Measurements from ENCODE around the gene PIGBOS1. TPM values are rescaled to one million over a fixed set of nuclear protein-coding genes. Genes with fewer than 3 reads are reported as not detected.
"Not testable (repeated sequence)": the region's sequence is repeated elsewhere in the genome, so short reads cannot be mapped to it uniquely, and the experiment has no call there.

The PIGBOS1 gene
- total and polyA plus RNA-seq, 4 donors, result 4.7 to 14.3 (median 7.2) TPM

DNA sequence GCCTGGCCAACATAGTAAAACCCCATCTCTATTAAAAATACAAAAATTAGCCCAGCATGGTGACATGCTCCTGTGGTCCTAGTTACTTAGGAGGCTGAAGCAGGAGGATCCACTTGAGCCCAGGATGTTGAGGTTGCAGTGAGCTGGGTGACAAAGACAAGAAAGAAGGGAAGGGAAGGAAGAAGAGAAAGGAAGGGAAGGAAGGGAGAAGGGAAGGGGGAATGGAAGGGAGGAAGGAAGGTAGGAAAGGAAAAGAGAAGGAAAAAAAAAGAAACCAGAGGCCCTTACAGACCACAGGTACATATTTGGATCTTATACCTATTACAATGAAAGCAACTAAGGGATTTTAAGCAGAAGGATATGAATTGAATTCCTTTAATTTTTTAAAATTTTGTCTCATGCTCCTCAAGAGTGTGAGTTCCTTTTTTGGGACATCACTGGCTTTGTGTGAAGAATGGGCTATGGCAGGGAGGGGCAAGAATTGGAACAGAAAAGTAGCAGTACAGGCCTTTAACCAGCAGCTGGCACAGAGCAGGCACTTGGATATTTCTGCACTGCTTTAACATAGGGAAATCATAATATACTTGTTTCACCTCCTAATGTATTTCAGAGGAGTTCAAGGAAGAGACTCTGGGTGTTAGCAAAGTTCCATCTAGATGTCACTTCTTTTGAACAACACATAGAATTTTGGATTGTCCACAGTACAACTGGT lies 37.2 kb downstream of the PIGBOS1 start:
- Histone ChIP-seq H3K27ac (ENCODE audit: low read depth in 1 of 2, low read length in 2 of 2) (peak overlapping the region in 1 of 2 donors; percentile 19), H3K9me3 (ENCODE audit: control insufficient read depth in 4 of 4, low read length in 3 of 4) (no peaks in the 10 kb centered on the region), H3K36me3 (ENCODE audit: control insufficient read depth in 4 of 4, insufficient read depth in 3 of 4, low read depth in 1 of 4, low read length in 3 of 4) (no peaks in the 10 kb centered on the region), H3K4me1 (ENCODE audit: control insufficient read depth in 4 of 4, insufficient read depth in 4 of 4, low read length in 3 of 4) (peaks cover 0 to 6% (median 2%) of the 10 kb centered on the region in 4 donors), H3K4me3 (ENCODE audit: low read depth in 1 of 3, low read length in 3 of 3) (no peak overlapping the region), H3K9ac (ENCODE audit: low read depth in 1 of 2, low read length in 2 of 2) (no peak overlapping the region), H3K27me3 (ENCODE audit: control insufficient read depth in 4 of 4, insufficient read depth in 4 of 4, low read length in 3 of 4) (no peaks in the 10 kb centered on the region)
- TF ChIP-seq TAF1 (conservative IDR thresholded peaks at IDR 0.05), result no peak
- TF ChIP-seq FOXA2 (IDR thresholded peaks at IDR 0.05), result no peak
- no peak for TF ChIP-seq NR2F2 (IDR thresholded peaks at IDR 0.05)
- TF ChIP-seq, protein P1, sequence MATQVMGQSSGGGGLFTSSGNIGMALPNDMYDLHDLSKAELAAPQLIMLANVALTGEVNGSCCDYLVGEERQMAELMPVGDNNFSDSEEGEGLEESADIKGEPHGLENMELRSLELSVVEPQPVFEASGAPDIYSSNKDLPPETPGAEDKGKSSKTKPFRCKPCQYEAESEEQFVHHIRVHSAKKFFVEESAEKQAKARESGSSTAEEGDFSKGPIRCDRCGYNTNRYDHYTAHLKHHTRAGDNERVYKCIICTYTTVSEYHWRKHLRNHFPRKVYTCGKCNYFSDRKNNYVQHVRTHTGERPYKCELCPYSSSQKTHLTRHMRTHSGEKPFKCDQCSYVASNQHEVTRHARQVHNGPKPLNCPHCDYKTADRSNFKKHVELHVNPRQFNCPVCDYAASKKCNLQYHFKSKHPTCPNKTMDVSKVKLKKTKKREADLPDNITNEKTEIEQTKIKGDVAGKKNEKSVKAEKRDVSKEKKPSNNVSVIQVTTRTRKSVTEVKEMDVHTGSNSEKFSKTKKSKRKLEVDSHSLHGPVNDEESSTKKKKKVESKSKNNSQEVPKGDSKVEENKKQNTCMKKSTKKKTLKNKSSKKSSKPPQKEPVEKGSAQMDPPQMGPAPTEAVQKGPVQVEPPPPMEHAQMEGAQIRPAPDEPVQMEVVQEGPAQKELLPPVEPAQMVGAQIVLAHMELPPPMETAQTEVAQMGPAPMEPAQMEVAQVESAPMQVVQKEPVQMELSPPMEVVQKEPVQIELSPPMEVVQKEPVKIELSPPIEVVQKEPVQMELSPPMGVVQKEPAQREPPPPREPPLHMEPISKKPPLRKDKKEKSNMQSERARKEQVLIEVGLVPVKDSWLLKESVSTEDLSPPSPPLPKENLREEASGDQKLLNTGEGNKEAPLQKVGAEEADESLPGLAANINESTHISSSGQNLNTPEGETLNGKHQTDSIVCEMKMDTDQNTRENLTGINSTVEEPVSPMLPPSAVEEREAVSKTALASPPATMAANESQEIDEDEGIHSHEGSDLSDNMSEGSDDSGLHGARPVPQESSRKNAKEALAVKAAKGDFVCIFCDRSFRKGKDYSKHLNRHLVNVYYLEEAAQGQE (IDR thresholded peaks at IDR 0.05), result no peak
- TF ChIP-seq FOXA1 (IDR thresholded peaks at IDR 0.05), result no peak
- no peak for TF ChIP-seq EGR1 (IDR thresholded peaks at IDR 0.05; ENCODE audit: low read depth in 2 of 2)
- TF ChIP-seq, protein P2, sequence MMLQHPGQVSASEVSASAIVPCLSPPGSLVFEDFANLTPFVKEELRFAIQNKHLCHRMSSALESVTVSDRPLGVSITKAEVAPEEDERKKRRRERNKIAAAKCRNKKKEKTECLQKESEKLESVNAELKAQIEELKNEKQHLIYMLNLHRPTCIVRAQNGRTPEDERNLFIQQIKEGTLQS (IDR thresholded peaks at IDR 0.05), result no peak
- TF ChIP-seq, protein P3, sequence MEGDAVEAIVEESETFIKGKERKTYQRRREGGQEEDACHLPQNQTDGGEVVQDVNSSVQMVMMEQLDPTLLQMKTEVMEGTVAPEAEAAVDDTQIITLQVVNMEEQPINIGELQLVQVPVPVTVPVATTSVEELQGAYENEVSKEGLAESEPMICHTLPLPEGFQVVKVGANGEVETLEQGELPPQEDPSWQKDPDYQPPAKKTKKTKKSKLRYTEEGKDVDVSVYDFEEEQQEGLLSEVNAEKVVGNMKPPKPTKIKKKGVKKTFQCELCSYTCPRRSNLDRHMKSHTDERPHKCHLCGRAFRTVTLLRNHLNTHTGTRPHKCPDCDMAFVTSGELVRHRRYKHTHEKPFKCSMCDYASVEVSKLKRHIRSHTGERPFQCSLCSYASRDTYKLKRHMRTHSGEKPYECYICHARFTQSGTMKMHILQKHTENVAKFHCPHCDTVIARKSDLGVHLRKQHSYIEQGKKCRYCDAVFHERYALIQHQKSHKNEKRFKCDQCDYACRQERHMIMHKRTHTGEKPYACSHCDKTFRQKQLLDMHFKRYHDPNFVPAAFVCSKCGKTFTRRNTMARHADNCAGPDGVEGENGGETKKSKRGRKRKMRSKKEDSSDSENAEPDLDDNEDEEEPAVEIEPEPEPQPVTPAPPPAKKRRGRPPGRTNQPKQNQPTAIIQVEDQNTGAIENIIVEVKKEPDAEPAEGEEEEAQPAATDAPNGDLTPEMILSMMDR (IDR thresholded peaks at IDR 0.05; ENCODE audit: low read depth, low read length, missing input control), result no peak
- no peak for TF ChIP-seq GABPA (IDR thresholded peaks at IDR 0.05 in 1 of 2, conservative IDR thresholded peaks at IDR 0.05 in 1 of 2)
- no peak for TF ChIP-seq JUND (IDR thresholded peaks at IDR 0.05)
- TF ChIP-seq SP1 (IDR thresholded peaks at IDR 0.05), result no peak
- TF ChIP-seq RXRA (IDR thresholded peaks at IDR 0.05), result no peak
- TF ChIP-seq HNF4A (conservative IDR thresholded peaks at IDR 0.05), result no peak
- TF ChIP-seq RAD21 (IDR thresholded peaks at IDR 0.05), result no peak
- TF ChIP-seq HNF4G (IDR thresholded peaks at IDR 0.05), result no peak
- TF ChIP-seq, protein P4, sequence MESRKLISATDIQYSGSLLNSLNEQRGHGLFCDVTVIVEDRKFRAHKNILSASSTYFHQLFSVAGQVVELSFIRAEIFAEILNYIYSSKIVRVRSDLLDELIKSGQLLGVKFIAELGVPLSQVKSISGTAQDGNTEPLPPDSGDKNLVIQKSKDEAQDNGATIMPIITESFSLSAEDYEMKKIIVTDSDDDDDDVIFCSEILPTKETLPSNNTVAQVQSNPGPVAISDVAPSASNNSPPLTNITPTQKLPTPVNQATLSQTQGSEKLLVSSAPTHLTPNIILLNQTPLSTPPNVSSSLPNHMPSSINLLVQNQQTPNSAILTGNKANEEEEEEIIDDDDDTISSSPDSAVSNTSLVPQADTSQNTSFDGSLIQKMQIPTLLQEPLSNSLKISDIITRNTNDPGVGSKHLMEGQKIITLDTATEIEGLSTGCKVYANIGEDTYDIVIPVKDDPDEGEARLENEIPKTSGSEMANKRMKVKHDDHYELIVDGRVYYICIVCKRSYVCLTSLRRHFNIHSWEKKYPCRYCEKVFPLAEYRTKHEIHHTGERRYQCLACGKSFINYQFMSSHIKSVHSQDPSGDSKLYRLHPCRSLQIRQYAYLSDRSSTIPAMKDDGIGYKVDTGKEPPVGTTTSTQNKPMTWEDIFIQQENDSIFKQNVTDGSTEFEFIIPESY (IDR thresholded peaks at IDR 0.05), result no peak
- TF ChIP-seq, protein P5, sequence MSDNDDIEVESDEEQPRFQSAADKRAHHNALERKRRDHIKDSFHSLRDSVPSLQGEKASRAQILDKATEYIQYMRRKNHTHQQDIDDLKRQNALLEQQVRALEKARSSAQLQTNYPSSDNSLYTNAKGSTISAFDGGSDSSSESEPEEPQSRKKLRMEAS (IDR thresholded peaks at IDR 0.05), result no peak
- TF ChIP-seq YY1 (IDR thresholded peaks at IDR 0.05), result no peak
- no peak for DNase-seq (ENCODE audit: low spot score)

DNA sequence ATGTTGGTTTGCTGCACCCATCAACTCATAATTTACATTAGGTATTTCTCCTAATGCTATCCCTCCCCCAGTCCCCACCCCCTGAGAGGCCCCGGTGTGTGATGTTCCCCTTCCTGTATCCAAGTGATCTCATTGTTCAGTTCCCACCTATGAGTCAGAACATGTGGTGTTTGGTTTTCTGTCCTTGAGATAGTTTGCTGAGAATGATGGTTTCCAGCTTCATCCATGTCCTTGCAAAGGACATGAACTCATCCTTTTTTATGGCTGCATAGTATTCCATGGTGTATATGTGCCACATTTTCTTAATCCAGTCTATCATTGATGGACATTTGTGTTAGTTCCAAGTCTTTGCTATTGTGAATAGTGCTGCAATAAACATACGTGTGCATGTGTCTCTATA lies 38.3 kb downstream of the PIGBOS1 start:
- not testable (repeated sequence) for DNase-seq (ENCODE audit: low spot score); H3K4me3 ChIP-seq (ENCODE audit: low read depth in 1 of 3, low read length in 3 of 3); H3K27me3 ChIP-seq (ENCODE audit: control insufficient read depth in 4 of 4, insufficient read depth in 4 of 4, low read length in 3 of 4); H3K27ac ChIP-seq (ENCODE audit: low read depth in 1 of 2, low read length in 2 of 2); H3K4me1 ChIP-seq (ENCODE audit: control insufficient read depth in 4 of 4, insufficient read depth in 4 of 4, low read length in 3 of 4); H3K9ac ChIP-seq (ENCODE audit: low read depth in 1 of 2, low read length in 2 of 2); H3K9me3 ChIP-seq (ENCODE audit: control insufficient read depth in 4 of 4, low read length in 3 of 4); H3K36me3 ChIP-seq (ENCODE audit: control insufficient read depth in 4 of 4, insufficient read depth in 3 of 4, low read depth in 1 of 4, low read length in 3 of 4)
- 91% methylated on average over 2 of the region's 2 CpGs for WGBS
